HCT116 (cell line): ENCODE measurements around the gene CREBL2. TPM values are rescaled to one million over a fixed set of nuclear protein-coding genes. Genes with fewer than 3 reads are reported as not detected.

Source experiments
- ATAC-seq: fragments of 200-7000 bp; cut with Tn5 transposase; 2 replicates; pipeline ENCODE4 v1.9.1; 2020; ENCODE audit warnings: mild to moderate bottlenecking, moderate library complexity
- BruUV-seq: library from RNA; stranded (reverse); fragments of 400-500 nt; replicated peaks from 2 replicates; lab custom pipeline; 2021; lab: Mats Ljungman, UMichigan
- CTCF ChIA-PET: fragments of 300-600 bp; sonication (Branson Sonifier 250); formaldehyde crosslinking; loops from one replicate; lab custom pipeline; 2021; ENCODE audit warnings: antibody characterized with exemption; lab: Charles Lee
- POLR2A ChIA-PET: fragments of 300-600, 350-600 bp; sonication (Branson Sonifier 250); formaldehyde crosslinking; loops from one replicate; lab custom pipeline; 2021; ENCODE audit warnings: antibody characterized with exemption; lab: Charles Lee
- RAD21 ChIA-PET, 2 experiments: fragments of 300-600 bp; sonication (Branson Sonifier 250); formaldehyde crosslinking; loops; one replicate each; lab custom pipeline; 2023; ENCODE audit warnings: low total read pairs in 2 of 2; ENCODE audit not compliant: uncharacterized antibody in 2 of 2, unreplicated experiment in 2 of 2, low non-redundant PET in 1 of 2; lab: Charles Lee
- DNase-seq: peaks from one replicate; pipeline ENCODE4 v3.0.0-alpha.2; 2010; ENCODE audit warnings: low read depth, low spot score
- H2AFZ ChIP-seq: fragments of 200-600 bp; shearing (Covaris generic), sonication (generic); 2 replicates; pipeline ENCODE4 v1.6.1; 2017; ENCODE audit warnings: low read depth, mixed run types, mixed read lengths, antibody characterized with exemption, low read length; ENCODE audit not compliant: poor library complexity, severe bottlenecking
- H3K27ac ChIP-seq: 2 replicates; pipeline ENCODE4 v1.5.1; 2012; ENCODE audit warnings: low read depth, low read length
- H3K27me3 ChIP-seq: fragments of 200-600 bp; sonication (generic); 2 replicates; pipeline ENCODE4 v1.6.1; 2016; ENCODE audit warnings: mixed run types, low read length, mixed read lengths; ENCODE audit not compliant: insufficient read depth
- H3K36me3 ChIP-seq, 2 experiments: fragments of 200-500 bp in 1 of 2; fragments of 200-600 bp in 1 of 2; sonication (Bioruptor generic) in 1 of 2; sonication (generic) in 1 of 2; 2 replicates each; pipeline versions ENCODE4 v1.5.1 to v1.6.1; 2014 to 2016; ENCODE audit warnings: low read length in 2 of 2, inconsistent platforms in 1 of 2, mixed read lengths in 1 of 2, mixed run types in 1 of 2; ENCODE audit not compliant: insufficient read depth in 2 of 2, control insufficient read depth in 1 of 2
- H3K4me1 ChIP-seq, 2 experiments: fragments of 200-600 bp in 1 of 2; sonication (generic) in 1 of 2; 2 replicates each; pipeline versions ENCODE4 v1.5.1 to v1.6.1; 2012 to 2017; ENCODE audit warnings: low read length in 2 of 2, inconsistent platforms in 1 of 2, mild to moderate bottlenecking in 1 of 2, mixed read lengths in 1 of 2, mixed run types in 1 of 2, moderate library complexity in 1 of 2; ENCODE audit not compliant: insufficient read depth in 2 of 2, control insufficient read depth in 1 of 2
- H3K4me2 ChIP-seq: fragments of 200-600 bp; sonication (generic); 2 replicates; pipeline ENCODE4 v1.6.1; 2017; ENCODE audit warnings: mixed run types, low read length, mixed read lengths
- H3K4me3 ChIP-seq, 2 experiments: fragments of 200-600 bp in 1 of 2; sonication (generic) in 1 of 2; replicated peaks in 1 of 2; 2 replicates each; pipeline ENCODE4 v1.5.1; 2011 to 2016; ENCODE audit warnings: low read length in 2 of 2, control low read depth in 1 of 2, low read depth in 1 of 2, mild to moderate bottlenecking in 1 of 2, mixed read lengths in 1 of 2, mixed run types in 1 of 2
- H3K79me2 ChIP-seq: fragments of 200-600 bp; sonication (generic); 2 replicates; pipeline ENCODE4 v1.6.1; 2017; ENCODE audit warnings: mild to moderate bottlenecking, mixed run types, low read length, moderate library complexity, mixed read lengths; ENCODE audit not compliant: insufficient read depth
- H3K9ac ChIP-seq: fragments of 200-600 bp; sonication (generic); 2 replicates; pipeline ENCODE4 v1.6.1; 2016; ENCODE audit warnings: low read length, mixed read lengths
- H3K9me2 ChIP-seq: fragments of 200-600 bp; sonication (generic), shearing (Covaris generic); 2 replicates; pipeline ENCODE4 v1.6.1; 2017; ENCODE audit warnings: mixed run types, mild to moderate bottlenecking, moderate library complexity; ENCODE audit not compliant: insufficient read depth
- H3K9me3 ChIP-seq, 2 experiments: fragments of 200-500 bp in 1 of 2; fragments of 200-600 bp in 1 of 2; sonication (Bioruptor generic) in 1 of 2; sonication (generic) in 1 of 2; 2 replicates each; pipeline ENCODE4 v1.6.1; 2014 to 2017; ENCODE audit warnings: low read length in 2 of 2, mixed read lengths in 2 of 2, inconsistent platforms in 1 of 2, low read depth in 1 of 2, mild to moderate bottlenecking in 1 of 2, mixed run types in 1 of 2, moderate library complexity in 1 of 2; ENCODE audit not compliant: control insufficient read depth in 1 of 2, insufficient read depth in 1 of 2
- H4K20me1 ChIP-seq: fragments of 200-600 bp; sonication (generic), shearing (Covaris generic); 2 replicates; pipeline ENCODE4 v1.6.1; 2017; ENCODE audit warnings: mixed run types, mild to moderate bottlenecking, moderate library complexity; ENCODE audit not compliant: insufficient read depth
- CEBPB ChIP-seq: IDR thresholded peaks from 2 replicates; pipeline ENCODE4 v1.6.1; 2012; ENCODE audit warnings: low read depth
- CTCF ChIP-seq, 3 experiments: fragments of 200-600 bp in 1 of 3; sonication (generic) in 1 of 3; IDR thresholded peaks in 2 of 3; conservative IDR thresholded peaks in 1 of 3; 2 replicates each; pipeline ENCODE4 v1.5.1; 2012 to 2017; ENCODE audit warnings: low read depth in 2 of 3, low read length in 2 of 3, antibody characterized with exemption in 1 of 3, borderline replicate concordance in 1 of 3, control low read depth in 1 of 3, mild to moderate bottlenecking in 1 of 3, mixed read lengths in 1 of 3, mixed run types in 1 of 3, moderate library complexity in 1 of 3; ENCODE audit not compliant: insufficient read depth in 1 of 3
- ELF1 ChIP-seq: IDR thresholded peaks from 2 replicates; pipeline ENCODE4 v1.6.1; 2012; ENCODE audit warnings: low read depth, borderline replicate concordance
- EZH2 ChIP-seq: fragments of 200-600 bp; sonication (generic); IDR thresholded peaks from 2 replicates; pipeline ENCODE4 v1.6.1; 2017; ENCODE audit warnings: antibody characterized with exemption, mixed run types
- POLR2A ChIP-seq: IDR thresholded peaks from 2 replicates; pipeline ENCODE4 v1.7.0; 2011; ENCODE audit warnings: borderline replicate concordance; ENCODE audit not compliant: insufficient read depth, insufficient read length; ENCODE audit errors: extremely low read depth
- POLR2AphosphoS5 ChIP-seq: IDR thresholded peaks from 2 replicates; pipeline ENCODE4 v1.6.1; 2011; ENCODE audit warnings: mild to moderate bottlenecking, low read depth, low read length, moderate library complexity
- RAD21 ChIP-seq: IDR thresholded peaks from 2 replicates; pipeline ENCODE4 v1.6.1; 2012; ENCODE audit warnings: low read depth, mild to moderate bottlenecking
- SIN3A ChIP-seq: IDR thresholded peaks from 2 replicates; pipeline ENCODE4 v1.6.1; 2012; ENCODE audit warnings: low read depth
- SRF ChIP-seq: IDR thresholded peaks from 2 replicates; pipeline ENCODE4 v1.6.1; 2012; ENCODE audit warnings: low read depth
- ZFX ChIP-seq: fragments of 450-650 bp; IDR thresholded peaks from 2 replicates; pipeline ENCODE4 v1.6.1; 2017
- ZNF274 ChIP-seq: fragments of 200-500 bp; sonication (Bioruptor generic); IDR thresholded peaks from 2 replicates; pipeline ENCODE4 v1.6.1; 2014; ENCODE audit warnings: mild to moderate bottlenecking, low read depth, low read length, inconsistent platforms
- intact Hi-C: fragments of 100-400 bp; cut with micrococcal nuclease; formaldehyde crosslinking; loops from 2 replicates; pipeline ENCODE4 v1.10.0; 2022
- total RNA-seq: library from RNA; stranded (reverse); gene quantifications from one replicate; pipeline ENCODE4 v1.2.1, GENCODE V29; 2021; ENCODE audit not compliant: unreplicated experiment
- TF ChIP-seq, protein P1 (sequence below): IDR thresholded peaks from 2 replicates; pipeline ENCODE4 v1.6.1; 2011; ENCODE audit warnings: mild to moderate bottlenecking, low read length, moderate library complexity; ENCODE audit not compliant: insufficient replicate concordance; ENCODE audit errors: extremely low read depth

CREBL2 gene
- total RNA-seq, 1 experiment from 2014 or later = 11.3 TPM

- ChIA-PET CTCF (no interaction called here), POLR2A (no interaction called here)
- no peak overlapping the region for H3K9ac ChIP-seq
- no peaks in the 10 kb centered on the region for H3K36me3 ChIP-seq
- H4K20me1 ChIP-seq = no peaks in the 10 kb centered on the region
- no peak overlapping the region for H3K4me3 ChIP-seq
- H2AFZ ChIP-seq = no peak overlapping the region
- DNase-seq (no peak), ATAC-seq (no peak)
- no peak overlapping the region for H3K27ac ChIP-seq
- no TSS peak for BruUV-seq
- H3K79me2 ChIP-seq = no peaks in the 10 kb centered on the region
- peaks cover 0 to 4% of the 10 kb centered on the region in 2 experiments; a peak in 1 of 4 replicates for H3K9me3 ChIP-seq
- no peaks in the 10 kb centered on the region for H3K27me3 ChIP-seq
- H3K4me2 ChIP-seq = no peak overlapping the region
- peaks cover 0 to 5% of the 10 kb centered on the region in 2 experiments; a peak in 1 of 4 replicates for H3K4me1 ChIP-seq
- intact Hi-C loops = no loop called here
- TF ChIP-seq CEBPB (no peak), SRF (no peak), ZNF274 (no peak), POLR2A (no peak), ZFX (no peak)
- TF ChIP-seq, all 23 proteins: peak for 0
- no peaks in the 10 kb centered on the region for H3K9me2 ChIP-seq
- RAD21 ChIA-PET = no interaction called here
Observed at GRCh38 chr12:12624498-12624992, 12.9 kb downstream of the CREBL2 start.

DNA sequence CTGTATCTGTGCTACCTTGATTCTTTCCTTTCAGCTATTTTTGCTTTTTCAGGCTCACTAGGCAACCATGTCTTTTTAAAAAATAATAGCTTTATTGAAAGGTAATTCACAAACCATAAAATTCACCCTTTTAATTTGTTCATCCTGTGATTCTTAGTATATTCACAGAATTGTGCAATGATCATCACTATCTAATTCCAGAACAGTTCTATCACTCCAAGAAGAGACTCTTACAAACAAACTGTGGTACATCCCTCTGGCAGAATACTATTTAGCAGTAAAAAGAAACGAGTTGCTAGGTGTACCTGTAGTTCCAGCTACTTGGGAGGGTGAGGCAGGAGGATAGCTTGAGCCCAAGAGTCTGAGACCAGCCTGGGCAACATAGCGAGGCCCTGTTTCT, 14.8 kb downstream of the CREBL2 start:
- CTCF ChIA-PET = no interaction called here
- TF ChIP-seq CEBPB (no peak), RAD21 (no peak), POLR2A (no peak), ELF1 (no peak), POLR2AphosphoS5 (no peak), EZH2 (no peak), CTCF (IDR thresholded peaks at IDR 0.05 in 2 of 3, conservative IDR thresholded peaks at IDR 0.05 in 1 of 3; ENCODE audit: borderline replicate concordance in 1 of 3, insufficient read depth in 1 of 3, low read depth in 2 of 3, low read length in 2 of 3) (no peak), SIN3A (no peak), SRF (no peak)
- TF ChIP-seq, protein P1, sequence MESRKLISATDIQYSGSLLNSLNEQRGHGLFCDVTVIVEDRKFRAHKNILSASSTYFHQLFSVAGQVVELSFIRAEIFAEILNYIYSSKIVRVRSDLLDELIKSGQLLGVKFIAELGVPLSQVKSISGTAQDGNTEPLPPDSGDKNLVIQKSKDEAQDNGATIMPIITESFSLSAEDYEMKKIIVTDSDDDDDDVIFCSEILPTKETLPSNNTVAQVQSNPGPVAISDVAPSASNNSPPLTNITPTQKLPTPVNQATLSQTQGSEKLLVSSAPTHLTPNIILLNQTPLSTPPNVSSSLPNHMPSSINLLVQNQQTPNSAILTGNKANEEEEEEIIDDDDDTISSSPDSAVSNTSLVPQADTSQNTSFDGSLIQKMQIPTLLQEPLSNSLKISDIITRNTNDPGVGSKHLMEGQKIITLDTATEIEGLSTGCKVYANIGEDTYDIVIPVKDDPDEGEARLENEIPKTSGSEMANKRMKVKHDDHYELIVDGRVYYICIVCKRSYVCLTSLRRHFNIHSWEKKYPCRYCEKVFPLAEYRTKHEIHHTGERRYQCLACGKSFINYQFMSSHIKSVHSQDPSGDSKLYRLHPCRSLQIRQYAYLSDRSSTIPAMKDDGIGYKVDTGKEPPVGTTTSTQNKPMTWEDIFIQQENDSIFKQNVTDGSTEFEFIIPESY = no peak

More for the DNA sequence above, 14.8 kb downstream of the CREBL2 start:
- DNase-seq = no peak
- Histone ChIP-seq H4K20me1 (no peaks in the 10 kb centered on the region), H3K9ac (no peak overlapping the region), H3K27me3 (no peaks in the 10 kb centered on the region), H3K27ac (no peak overlapping the region), H3K9me3 (peaks cover 0 to 4% of the 10 kb centered on the region in 2 experiments; a peak in 1 of 4 replicates), H3K79me2 (no peaks in the 10 kb centered on the region), H3K4me1 (peaks cover 0 to 5% of the 10 kb centered on the region in 2 experiments; a peak in 1 of 4 replicates), H2AFZ (no peak overlapping the region), H3K4me2 (no peak overlapping the region), H3K4me3 (no peak overlapping the region), H3K9me2 (no peaks in the 10 kb centered on the region), H3K36me3 (no peaks in the 10 kb centered on the region)
- no TSS peak for BruUV-seq
- no peak for ATAC-seq
- intact Hi-C loops = no loop called here
- ChIA-PET RAD21 (no interaction called here), POLR2A (no interaction called here)
